H1 (cell line): Measurements from ENCODE around the gene ENTREP1. TPM values are rescaled to one million over a fixed set of nuclear protein-coding genes. Genes with fewer than 3 reads are reported as not detected.

Source experiments
- CTCF ChIA-PET: fragments of 300-600 bp; sonication (Branson Sonifier 250); formaldehyde crosslinking; loops from one replicate; lab custom pipeline; 2021; ENCODE audit not compliant: partially characterized antibody; lab: Charles Lee
- POLR2A ChIA-PET: fragments of 300-600 bp; sonication (Branson Sonifier 250); formaldehyde crosslinking; loops from one replicate; lab custom pipeline; 2021; ENCODE audit warnings: inconsistent platforms; ENCODE audit not compliant: partially characterized antibody; lab: Charles Lee
- DNase-seq, 2 experiments: peaks; one replicate each; pipeline versions ENCODE4 v3.0.0 to v3.0.0-alpha.2; 2010 to 2022; ENCODE audit warnings: low spot score in 2 of 2, low read depth in 1 of 2, mixed read lengths in 1 of 2
- FAIRE-seq: peaks from 2 replicates; lab custom pipeline; 2011; peaks lifted over from hg19 to GRCh38; lab: Jason Lieb, UNC
- H2AFZ ChIP-seq: 2 replicates; pipeline ENCODE4 v1.8.1; 2012; ENCODE audit warnings: low read length, inconsistent platforms
- H2AK5ac ChIP-seq: 2 replicates; pipeline ENCODE4 v1.6.1; 2013; ENCODE audit warnings: low read depth, low read length
- H2BK120ac ChIP-seq: replicated peaks from 2 replicates; pipeline ENCODE3; 2013; ENCODE audit warnings: low read depth, low read length, inconsistent platforms
- H2BK12ac ChIP-seq: 2 replicates; pipeline ENCODE4 v1.6.1; 2013; ENCODE audit warnings: low read depth, low read length
- H2BK15ac ChIP-seq: 2 replicates; pipeline ENCODE4 v1.6.1; 2013; ENCODE audit warnings: low read length
- H2BK20ac ChIP-seq: 2 replicates; pipeline ENCODE4 v1.6.1; 2013; ENCODE audit warnings: low read length
- H2BK5ac ChIP-seq: 2 replicates; pipeline ENCODE4 v1.6.1; 2013; ENCODE audit warnings: low read depth, low read length
- H3K14ac ChIP-seq: 2 replicates; pipeline ENCODE4 v1.6.1; 2013; ENCODE audit warnings: inconsistent platforms; ENCODE audit not compliant: insufficient read length
- H3K18ac ChIP-seq: 2 replicates; pipeline ENCODE4 v1.6.1; 2013; ENCODE audit warnings: low read length; ENCODE audit errors: extremely low read depth
- H3K23ac ChIP-seq: 2 replicates; pipeline ENCODE4 v1.6.1; 2013; ENCODE audit warnings: inconsistent platforms; ENCODE audit not compliant: insufficient read length
- H3K23me2 ChIP-seq: 2 replicates; pipeline ENCODE4 v1.6.1; 2013; ENCODE audit warnings: low read depth, low read length
- H3K27ac ChIP-seq: 2 replicates; pipeline ENCODE4 v1.6.1; 2011; ENCODE audit warnings: low read depth, low read length, inconsistent platforms
- H3K27me3 ChIP-seq, 4 experiments: replicated peaks in 1 of 4; 1 replicate in 1 of 4; 2 replicates in 3 of 4; pipeline versions ENCODE4 v1.6.1 to v1.8.1; 2011 to 2013; ENCODE audit warnings: low read length in 3 of 4, mild to moderate bottlenecking in 3 of 4, inconsistent platforms in 2 of 4, mixed read lengths in 2 of 4, moderate library complexity in 1 of 4; ENCODE audit not compliant: control insufficient read depth in 3 of 4, insufficient read depth in 3 of 4; ENCODE audit errors: extremely low read depth in 1 of 4
- H3K36me3 ChIP-seq, 4 experiments: 2 replicates each; pipeline versions ENCODE4 v1.6.1 to v1.8.1; 2011 to 2013; ENCODE audit warnings: mild to moderate bottlenecking in 4 of 4, low read length in 3 of 4, moderate library complexity in 2 of 4, control low read depth in 1 of 4, inconsistent platforms in 1 of 4; ENCODE audit not compliant: insufficient read depth in 4 of 4, control insufficient read depth in 2 of 4
- H3K4ac ChIP-seq: replicated peaks from 2 replicates; pipeline ENCODE3; 2013; ENCODE audit warnings: low read length, low read depth, mixed read lengths, inconsistent platforms; ENCODE audit not compliant: insufficient read length
- H3K4me1 ChIP-seq, 4 experiments: replicated peaks in 1 of 4; 1 replicate in 1 of 4; 2 replicates in 3 of 4; pipeline versions ENCODE4 v1.6.1 to v1.8.1; 2011 to 2013; ENCODE audit warnings: low read length in 3 of 4, inconsistent platforms in 2 of 4, mixed read lengths in 1 of 4; ENCODE audit not compliant: insufficient read depth in 4 of 4, control insufficient read depth in 3 of 4
- H3K4me2 ChIP-seq, 2 experiments: 2 replicates each; pipeline versions ENCODE4 v1.6.1 to v1.8.1; 2011 to 2013; ENCODE audit warnings: low read depth in 2 of 2, low read length in 2 of 2, control low read depth in 1 of 2, inconsistent platforms in 1 of 2, mild to moderate bottlenecking in 1 of 2; ENCODE audit not compliant: insufficient read depth in 1 of 2
- H3K4me3 ChIP-seq, 4 experiments: fragments of 200-600, 300-600 bp in 1 of 4; sonication (generic), shearing (Covaris generic), sonication (Bioruptor Twin) in 1 of 4; 2 replicates each; pipeline versions ENCODE4 v1.5.1 to v1.8.1; 2011 to 2016; ENCODE audit warnings: low read length in 4 of 4, low read depth in 3 of 4, control low read depth in 2 of 4, inconsistent platforms in 2 of 4, mild to moderate bottlenecking in 2 of 4, mixed read lengths in 1 of 4, moderate library complexity in 1 of 4; ENCODE audit not compliant: insufficient read depth in 2 of 4; ENCODE audit errors: extremely low read depth in 1 of 4
- H3K56ac ChIP-seq: replicated peaks from 2 replicates; pipeline ENCODE3; 2013; ENCODE audit warnings: low read depth, mild to moderate bottlenecking, mixed read lengths, low read length, inconsistent platforms; ENCODE audit not compliant: insufficient read length
- H3K79me1 ChIP-seq: 2 replicates; pipeline ENCODE4 v1.6.1; 2013; ENCODE audit warnings: low read depth, low read length, control low read depth
- H3K79me2 ChIP-seq, 2 experiments: 2 replicates each; pipeline versions ENCODE4 v1.6.1 to v1.8.1; 2012 to 2013; ENCODE audit warnings: low read length in 2 of 2, mild to moderate bottlenecking in 2 of 2, inconsistent platforms in 1 of 2; ENCODE audit not compliant: insufficient read depth in 2 of 2, control insufficient read depth in 1 of 2
- H3K9ac ChIP-seq, 4 experiments: replicated peaks in 1 of 4; 1 replicate in 1 of 4; 2 replicates in 3 of 4; pipeline versions ENCODE4 v1.6.1 to v1.8.1; 2011 to 2013; ENCODE audit warnings: low read depth in 3 of 4, low read length in 3 of 4, control low read depth in 2 of 4, mild to moderate bottlenecking in 2 of 4, moderate library complexity in 2 of 4, inconsistent platforms in 1 of 4; ENCODE audit errors: extremely low read depth in 1 of 4
- H3K9me3 ChIP-seq, 2 experiments: 2 replicates each; pipeline versions ENCODE4 v1.6.1 to v1.8.1; 2012 to 2013; ENCODE audit warnings: mild to moderate bottlenecking in 2 of 2, moderate library complexity in 2 of 2, control low read depth in 1 of 2, inconsistent platforms in 1 of 2, low read depth in 1 of 2, low read length in 1 of 2, mixed read lengths in 1 of 2; ENCODE audit not compliant: insufficient read depth in 2 of 2
- H4K20me1 ChIP-seq, 2 experiments: replicated peaks in 1 of 2; 2 replicates each; pipeline versions ENCODE3 to v1.8.1; 2011 to 2013; ENCODE audit warnings: inconsistent platforms in 2 of 2, low read length in 2 of 2, mild to moderate bottlenecking in 1 of 2; ENCODE audit not compliant: insufficient read depth in 2 of 2, control insufficient read depth in 1 of 2
- H4K5ac ChIP-seq: 2 replicates; pipeline ENCODE4 v1.6.1; 2013; ENCODE audit warnings: low read length, low read depth, mixed read lengths, inconsistent platforms; ENCODE audit not compliant: insufficient read length
- H4K8ac ChIP-seq: 2 replicates; pipeline ENCODE4 v1.8.0; 2013; ENCODE audit warnings: mild to moderate bottlenecking, moderate library complexity, low read length, inconsistent platforms; ENCODE audit not compliant: insufficient read depth; ENCODE audit errors: extremely low read depth
- H4K91ac ChIP-seq: replicated peaks from 2 replicates; pipeline ENCODE3; 2013; ENCODE audit warnings: low read length, mixed read lengths, inconsistent platforms; ENCODE audit not compliant: insufficient read length
- CBX8 ChIP-seq: fragments of 300-800, 300-1000 bp; sonication (generic); IDR thresholded peaks from 2 replicates; pipeline ENCODE4 v1.7.1; 2016; ENCODE audit warnings: low read depth, low read length, borderline replicate concordance
- EZH2 ChIP-seq: fragments of 200-600 bp; sonication (generic); IDR thresholded peaks from 2 replicates; pipeline ENCODE4 v1.7.1; 2012; ENCODE audit warnings: low read depth, mild to moderate bottlenecking, moderate library complexity, low read length, inconsistent platforms; ENCODE audit not compliant: severe bottlenecking
- JUND ChIP-seq: IDR thresholded peaks from 2 replicates; pipeline ENCODE4 v1.6.1; 2011; ENCODE audit warnings: mild to moderate bottlenecking, improper control_type of control experiment, low read length
- RNF2 ChIP-seq: fragments of 200-900, 300-1000 bp; sonication (generic); IDR thresholded peaks from 2 replicates; pipeline ENCODE4 v1.7.1; 2016; ENCODE audit warnings: borderline replicate concordance, low read depth, mild to moderate bottlenecking, antibody characterized with exemption, low read length; ENCODE audit not compliant: poor library complexity, severe bottlenecking; ENCODE audit errors: missing control alignments
- RXRA ChIP-seq: IDR thresholded peaks from 2 replicates; pipeline ENCODE4 v1.6.1; 2011; ENCODE audit warnings: low read depth, mild to moderate bottlenecking, low read length, moderate library complexity; ENCODE audit not compliant: insufficient read depth
- SP4 ChIP-seq: IDR thresholded peaks from 2 replicates; pipeline ENCODE4 v1.6.1; 2012; ENCODE audit warnings: low read length, inconsistent platforms
- WGBS, 2 experiments: shearing (Covaris generic) in 1 of 2; methylation state at CpG; one replicate each; pipeline versions ENCODE4 v1.1.6 to v1.1.7; 2013 to 2015; ENCODE audit warnings: low lambda C conversion rate in 2 of 2, mixed read lengths in 2 of 2, inconsistent platforms in 1 of 2, low coverage in 1 of 2, missing lambda C conversion rate in 1 of 2; ENCODE audit not compliant: insufficient replicate concordance in 2 of 2, insufficient coverage in 1 of 2, insufficient read length in 1 of 2; ENCODE audit errors: extremely low coverage in 1 of 2, missing lambda C conversion rate in 1 of 2; 5-methylcytosine and 5-hydroxymethylcytosine counted together
- polyA plus RNA-seq, 7 experiments: library from polyadenylated mRNA; depleted of rRNA in 3 of 7; stranded (reverse) in 5 of 7; unstranded in 2 of 7; fragments of >200 nt in 5 of 7; fragments of 200-250 nt in 2 of 7; gene quantifications; 1 replicate in 5 of 7; 2 replicates in 1 of 7; 4 replicates in 1 of 7; pipeline versions ENCODE4 v1.2.1 to v1.2.3, GENCODE V29; 2011 to 2013; ENCODE audit warnings: missing spikeins in 2 of 7, mixed read lengths in 2 of 7
- total RNA-seq: library from RNA; stranded (reverse); fragmentation: NEBNext Ultra II Directional; extraction: Animal tissue kit (Norgen Biotek cat#: 25700); gene quantifications from 2 replicates; pipeline ENCODE4 v1.2.1, GENCODE V29; 2021

The ENTREP1 gene
- total and polyA plus RNA-seq, 2 of the 8 experiments (the other 6 are each of a cell fraction or from before 2014, with no cell fraction given): 15.3 to 25.0 TPM

- Histone ChIP-seq H3K27me3 (no peaks in the 10 kb centered on the region), H3K4ac (no peak overlapping the region), H2BK5ac (no peak overlapping the region), H2BK20ac (no peak overlapping the region), H4K91ac (no peak overlapping the region), H2BK15ac (no peak overlapping the region), H3K23ac (no peak overlapping the region), H3K4me1 (peaks cover 2 to 9% (median 6%) of the 10 kb centered on the region in 4 experiments; a peak in 5 of 7 replicates), H3K14ac (no peak overlapping the region), H3K36me3 (no peaks in the 10 kb centered on the region), H3K4me2 (no peak overlapping the region), H3K56ac (no peak overlapping the region), H2BK120ac (no peak overlapping the region), H3K79me1 (no peaks in the 10 kb centered on the region), H4K20me1 (no peaks in the 10 kb centered on the region), H3K4me3 (no peak overlapping the region), H3K18ac (no peak overlapping the region), H3K9ac (no peak overlapping the region), H2AFZ (no peak overlapping the region), H3K79me2 (no peaks in the 10 kb centered on the region), H2BK12ac (0 out of 2 replicates have a peak overlapping the region, but pooled peaks have one; percentile 41), H2AK5ac (no peak overlapping the region), H4K8ac (no peak overlapping the region), H4K5ac (no peak overlapping the region), H3K27ac (no peak overlapping the region), H3K23me2 (no peaks in the 10 kb centered on the region; the same call in 1 of the 2 replicates), H3K9me3 (no peaks in the 10 kb centered on the region)
- FAIRE-seq: no peak
- DNase-seq: no peak
- 94% methylated on average over 2 of the region's 2 CpGs; no CpG with 5 or more reads in 1 of the 2 experiments for WGBS, 2 experiments
- CTCF ChIA-PET: interaction anchor here (0.8 to 1.0 kb wide), 2 partner anchors 12 to 31 kb away, joined by 3 read pairs; no protein-coding TSS in a partner anchor
- POLR2A ChIA-PET: no interaction called here
- TF ChIP-seq EZH2 (no peak), JUND (no peak), RNF2 (no peak), CBX8 (no peak), RXRA (no peak), SP4 (no peak)
Observed at GRCh38 chr9:69303331-69303730, 21.7 kb upstream of the ENTREP1 start.
